ENCODE results near the gene CDH13. TPM values are rescaled to one million over a fixed set of nuclear protein-coding genes. Genes with fewer than 3 reads are reported as not detected.

CDH13 gene
- total and polyA plus RNA-seq, 2 of the 8 experiments (the other 6 are each of a cell fraction or from before 2014, with no cell fraction given), result 2.3 to 2.4 TPM

DNA sequence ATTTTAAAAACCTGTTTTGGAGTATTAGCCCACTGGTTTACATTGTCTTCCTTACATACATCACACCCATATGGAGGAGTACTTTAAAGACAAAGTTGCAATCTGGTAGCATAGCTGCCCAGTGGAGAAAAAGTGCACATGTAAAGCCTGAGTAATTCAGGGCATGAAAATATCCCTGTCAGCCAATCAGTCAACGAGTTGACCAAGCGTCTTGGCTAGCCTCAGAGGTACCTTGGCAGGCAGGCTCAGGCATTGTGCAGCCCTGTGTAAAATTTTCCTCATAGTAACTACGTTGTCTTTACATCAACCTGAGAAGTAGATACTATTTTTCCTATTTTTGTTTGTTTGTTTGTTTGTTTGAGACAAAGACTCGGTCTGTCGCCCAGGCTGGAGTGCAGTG lies 339.0 kb downstream of the CDH13 start (continued):
- no peak for TF ChIP-seq TAF7 (optimal IDR thresholded peaks at IDR 0.05; ENCODE audit: borderline replicate concordance, low read depth, low read length)
- no peak for TF ChIP-seq ATF2 (IDR thresholded peaks at IDR 0.05; ENCODE audit: low read length)
